K562 (cell line): ENCODE data around the gene TRNAU1AP. TPM values are rescaled to one million over a fixed set of nuclear protein-coding genes. Genes with fewer than 3 reads are reported as not detected.

Experiments used
- CBX2 ChIP-seq: fragments of 200-600 bp; sonication (generic); IDR thresholded peaks from one replicate; pipeline ENCODE4 v1.6.1; 2012; ENCODE audit warnings: mild to moderate bottlenecking, low read length, inconsistent platforms; ENCODE audit not compliant: insufficient read depth, poor library complexity, severe bottlenecking
- CUX1 ChIP-seq: fragments of 200-800 bp; sonication (Bioruptor generic); IDR thresholded peaks from 2 replicates; pipeline ENCODE4 v1.6.1; 2016; ENCODE audit warnings: missing genetic modification characterization, missing compliant biosample characterization
- IRF2 ChIP-seq: sonication (generic); formaldehyde crosslinking; IDR thresholded peaks from 2 replicates; pipeline ENCODE4 v1.8.1; 2022; ENCODE audit warnings: mild to moderate bottlenecking, missing genetic modification reagents
- PKNOX1 ChIP-seq: fragments of 450-650 bp; IDR thresholded peaks from 2 replicates; pipeline ENCODE4 v1.6.1; 2016
- PRMT5 ChIP-seq: sonication (generic); formaldehyde crosslinking; IDR thresholded peaks from 2 replicates; pipeline ENCODE4 v1.5.0; 2020; ENCODE audit warnings: missing genetic modification reagents
- RBM15 ChIP-seq: fragments of 200-400 bp; formaldehyde crosslinking; IDR thresholded peaks from 2 replicates; pipeline ENCODE4 v1.6.1; 2018; ENCODE audit warnings: mild to moderate bottlenecking, low read length, moderate library complexity; ENCODE audit not compliant: insufficient read depth
- TEAD4 ChIP-seq, 2 experiments: sonication (generic) in 1 of 2; formaldehyde crosslinking in 1 of 2; IDR thresholded peaks; 2 replicates each; pipeline versions ENCODE4 v1.6.1 to v1.8.0; 2012 to 2022; ENCODE audit warnings: borderline replicate concordance in 1 of 2, inconsistent platforms in 1 of 2, low read length in 1 of 2, mild to moderate bottlenecking in 1 of 2, missing genetic modification reagents in 1 of 2
- XRCC4 ChIP-seq: IDR thresholded peaks from one replicate; pipeline ENCODE4 v1.6.1; 2011; ENCODE audit not compliant: insufficient read depth, insufficient read length; ENCODE audit errors: extremely low read depth
- ZBTB9 ChIP-seq: fragments of 450-650 bp; formaldehyde crosslinking; IDR thresholded peaks from 2 replicates; pipeline ENCODE4 v1.4.0; 2020; ENCODE audit warnings: mild to moderate bottlenecking, moderate library complexity
- ZNF165 ChIP-seq: fragments of 250-450 bp; sonication (Bioruptor Pico); IDR thresholded peaks from 2 replicates; pipeline ENCODE4 v1.4.0; 2020; ENCODE audit warnings: borderline replicate concordance
- ZNF274 ChIP-seq: IDR thresholded peaks from 2 replicates; pipeline ENCODE4 v1.6.1; 2011; ENCODE audit warnings: low read depth, mild to moderate bottlenecking, low read length, moderate library complexity, borderline replicate concordance
- ZNF3 ChIP-seq: fragments of 250-450 bp; sonication (Bioruptor Pico); IDR thresholded peaks from 2 replicates; pipeline ENCODE4 v1.5.0; 2021; ENCODE audit warnings: mild to moderate bottlenecking, moderate library complexity
- ZNF324 ChIP-seq: fragments of 250-450 bp; sonication (Bioruptor Pico); IDR thresholded peaks from 2 replicates; pipeline ENCODE4 v1.4.0; 2020; ENCODE audit warnings: mild to moderate bottlenecking
- ZNF57 ChIP-seq: fragments of 450-650 bp; formaldehyde crosslinking; IDR thresholded peaks from 2 replicates; pipeline ENCODE4 v1.4.0; 2020; ENCODE audit warnings: mild to moderate bottlenecking, moderate library complexity
- ZNF644 ChIP-seq: fragments of 200-800 bp; sonication (Bioruptor generic); IDR thresholded peaks from 2 replicates; pipeline ENCODE4 v1.6.1; 2016; ENCODE audit warnings: low read depth, missing genetic modification characterization, missing compliant biosample characterization
- polyA plus RNA-seq, 8 experiments: library from polyadenylated mRNA; depleted of rRNA in 4 of 8; stranded (reverse) in 5 of 8; unstranded in 3 of 8; fragments of >200 nt; fragmentation: Nextera tagmentation in 2 of 8; fragmentation: Illumina TruSeq in 1 of 8; extraction: Ambion mirVana in 2 of 8; extraction: Trizol in 1 of 8; gene quantifications; 2 replicates each; pipeline versions ENCODE4 v1.2.1 to v1.2.3, GENCODE V29; 2011 to 2014; ENCODE audit warnings: inconsistent platforms in 1 of 8, missing spikeins in 1 of 8
- total RNA-seq, 7 experiments: library from RNA; depleted of rRNA in 6 of 7; stranded (reverse); fragments of >200 nt in 6 of 7; fragmentation: Illumina TruSeq in 2 of 7; extraction: Trizol in 2 of 7; gene quantifications; 2 replicates each; pipeline versions ENCODE4 v1.2.1 to v1.2.3, GENCODE V29; 2011 to 2021; ENCODE audit warnings: low replicate concordance in 1 of 7
- TF ChIP-seq, protein P1 (sequence below): fragments of 250-450 bp; sonication (Bioruptor Pico); IDR thresholded peaks from 2 replicates; pipeline ENCODE4 v1.8.0; 2021; ENCODE audit warnings: moderate library complexity, mild to moderate bottlenecking, inconsistent platforms

Gene TRNAU1AP
- total and polyA plus RNA-seq, 9 of the 15 experiments (the other 6 are each of a cell fraction or from before 2014, with no cell fraction given) = 34.9 to 110 (median 46.3) TPM

DNA sequence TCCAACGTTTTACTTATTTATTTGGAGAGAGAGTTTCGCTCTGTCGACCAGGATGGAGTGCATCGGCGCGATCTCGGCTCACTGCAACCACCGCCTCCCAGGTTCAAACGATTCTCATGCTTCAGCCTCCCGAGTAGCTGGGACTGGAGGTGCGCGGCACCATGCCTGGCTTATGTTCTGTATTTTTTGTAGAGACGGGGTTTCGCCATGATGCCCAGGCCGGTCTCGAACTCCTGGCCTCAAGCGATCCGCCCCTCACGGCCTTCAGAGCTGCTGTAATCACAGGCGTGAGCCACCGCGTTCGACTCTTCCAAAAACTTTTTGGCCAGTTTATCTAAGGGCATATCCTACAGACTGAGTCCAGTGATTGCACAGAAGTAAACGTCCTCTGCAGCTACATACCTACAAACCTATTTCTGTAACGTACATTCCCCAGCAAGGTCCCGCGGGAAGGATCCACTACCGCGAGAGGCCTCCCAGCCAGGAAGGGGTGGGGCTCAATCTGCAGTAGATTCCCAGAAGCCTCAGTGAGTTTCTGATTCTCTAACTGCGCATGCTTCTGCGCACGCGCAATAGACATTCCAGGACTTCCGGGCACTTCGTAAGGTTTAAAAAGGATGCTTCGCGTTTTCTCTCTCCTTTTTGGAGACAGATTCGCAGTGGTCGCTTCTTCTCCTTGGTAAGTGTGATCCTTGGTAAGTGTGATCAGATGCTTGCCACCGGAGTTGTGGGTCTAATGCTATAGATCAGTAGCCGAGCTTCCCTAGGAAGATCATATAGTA, 47.3 kb upstream of the TRNAU1AP start, which contains the start of gene RCC1 (continued):
- no peak; the same call in 1 of the 2 replicates for TF ChIP-seq CUX1 (CRISPR knock-in tag)
- 0 out of 2 replicates have a peak, but pooled peaks have one; percentile 70 for TF ChIP-seq ZNF165 (CRISPR knock-in tag)
- no peak for TF ChIP-seq ZNF57 (CRISPR knock-in tag)
- no peak for TF ChIP-seq CBX2
- no peak for TF ChIP-seq ZNF274
- TF ChIP-seq PRMT5 (CRISPR knock-in tag) = no peak
- TF ChIP-seq ZBTB9 (CRISPR knock-in tag) = peak; percentile 65; the same call in 1 of the 2 replicates
- no peak for TF ChIP-seq XRCC4
- no peak for TF ChIP-seq PKNOX1
- no peak for TF ChIP-seq RBM15
- TF ChIP-seq ZNF3 (CRISPR knock-in tag) = no peak
- TF ChIP-seq TEAD4 (IDR thresholded peaks at IDR 0.05; ENCODE audit: low read length) = peak; percentile 75
- no peak for TF ChIP-seq TEAD4 (CRISPR knock-in tag; IDR thresholded peaks at IDR 0.05; ENCODE audit: borderline replicate concordance)
- TF ChIP-seq ZNF644 = no peak
- TF ChIP-seq ZNF324 = 0 out of 2 replicates have a peak, but pooled peaks have one; percentile 45
- TF ChIP-seq, protein P1, sequence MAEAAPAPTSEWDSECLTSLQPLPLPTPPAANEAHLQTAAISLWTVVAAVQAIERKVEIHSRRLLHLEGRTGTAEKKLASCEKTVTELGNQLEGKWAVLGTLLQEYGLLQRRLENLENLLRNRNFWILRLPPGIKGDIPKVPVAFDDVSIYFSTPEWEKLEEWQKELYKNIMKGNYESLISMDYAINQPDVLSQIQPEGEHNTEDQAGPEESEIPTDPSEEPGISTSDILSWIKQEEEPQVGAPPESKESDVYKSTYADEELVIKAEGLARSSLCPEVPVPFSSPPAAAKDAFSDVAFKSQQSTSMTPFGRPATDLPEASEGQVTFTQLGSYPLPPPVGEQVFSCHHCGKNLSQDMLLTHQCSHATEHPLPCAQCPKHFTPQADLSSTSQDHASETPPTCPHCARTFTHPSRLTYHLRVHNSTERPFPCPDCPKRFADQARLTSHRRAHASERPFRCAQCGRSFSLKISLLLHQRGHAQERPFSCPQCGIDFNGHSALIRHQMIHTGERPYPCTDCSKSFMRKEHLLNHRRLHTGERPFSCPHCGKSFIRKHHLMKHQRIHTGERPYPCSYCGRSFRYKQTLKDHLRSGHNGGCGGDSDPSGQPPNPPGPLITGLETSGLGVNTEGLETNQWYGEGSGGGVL (CRISPR knock-in tag) = no peak
- no peak for TF ChIP-seq IRF2 (CRISPR knock-in tag)
